ENCODE results near the gene KRT20.

KRT20 gene

DNA sequence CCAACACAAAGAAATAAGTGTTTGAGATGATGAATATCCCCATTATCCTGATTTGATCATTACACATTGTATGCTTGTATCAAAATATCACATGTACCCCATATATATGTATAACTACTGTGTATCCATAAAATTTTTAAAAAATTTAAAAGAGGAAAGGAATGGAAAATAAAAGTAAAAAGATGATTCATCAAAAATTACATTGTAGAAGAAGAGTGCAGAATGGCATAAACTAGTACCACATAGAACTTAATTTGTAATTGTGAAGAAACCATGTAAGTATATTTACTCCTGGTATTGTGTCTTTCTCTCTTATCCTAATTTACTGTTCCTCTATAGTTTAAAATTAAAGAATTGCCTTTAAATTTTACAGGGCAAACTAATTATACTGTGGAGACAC, 51.2 kb downstream of the KRT20 start:
- peaks cover 10% of the 10 kb centered on the region for H3K36me3 ChIP-seq (ENCODE audit: insufficient read depth, low read length)
- no peaks in the 10 kb centered on the region for H3K27me3 ChIP-seq (ENCODE audit: insufficient read depth, low read length)
- no peak overlapping the region for H2AFZ ChIP-seq (ENCODE audit: low read depth, low read length)
- no peak overlapping the region for H3K4me3 ChIP-seq (ENCODE audit: low read length)
- peaks cover 2% of the 10 kb centered on the region for H3K9me3 ChIP-seq (ENCODE audit: low read length)
- H3K4me1 ChIP-seq (ENCODE audit: insufficient read depth, low read length) = no peaks in the 10 kb centered on the region

GRCh38 chr17:40832840-40833239, 52.2 kb downstream of the KRT20 start:
- Histone ChIP-seq H3K4me1 (ENCODE audit: insufficient read depth, low read length) (no peaks in the 10 kb centered on the region), H2AFZ (ENCODE audit: low read depth, low read length) (no peak overlapping the region), H3K36me3 (ENCODE audit: insufficient read depth, low read length) (peaks cover 10% of the 10 kb centered on the region), H3K27me3 (ENCODE audit: insufficient read depth, low read length) (no peaks in the 10 kb centered on the region), H3K4me3 (ENCODE audit: low read length) (no peak overlapping the region), H3K9me3 (ENCODE audit: low read length) (peaks cover 2% of the 10 kb centered on the region)

- Histone ChIP-seq H2AFZ (ENCODE audit: low read depth, low read length) (no peak overlapping the region), H3K9me3 (ENCODE audit: low read length) (peaks cover 2% of the 10 kb centered on the region), H3K4me3 (ENCODE audit: low read length) (no peak overlapping the region), H3K27me3 (ENCODE audit: insufficient read depth, low read length) (no peaks in the 10 kb centered on the region), H3K36me3 (ENCODE audit: insufficient read depth, low read length) (peaks cover 6% of the 10 kb centered on the region), H3K4me1 (ENCODE audit: insufficient read depth, low read length) (no peaks in the 10 kb centered on the region)
These were observed 54.8 kb downstream of the KRT20 start for GRCh38 chr17:40830085-40830776.

GRCh38 chr17:40828454-40829044, 56.5 kb downstream of the KRT20 start:
- Histone ChIP-seq H3K27me3 (ENCODE audit: insufficient read depth, low read length) (no peaks in the 10 kb centered on the region), H3K4me3 (ENCODE audit: low read length) (no peak overlapping the region), H3K9me3 (ENCODE audit: low read length) (peaks cover 2% of the 10 kb centered on the region), H3K36me3 (ENCODE audit: insufficient read depth, low read length) (no peaks in the 10 kb centered on the region), H2AFZ (ENCODE audit: low read depth, low read length) (no peak overlapping the region), H3K4me1 (ENCODE audit: insufficient read depth, low read length) (no peaks in the 10 kb centered on the region)

GRCh38 chr17:40827746-40828453, 57.1 kb downstream of the KRT20 start:
- no peaks in the 10 kb centered on the region for H3K4me1 ChIP-seq (ENCODE audit: insufficient read depth, low read length)
- no peaks in the 10 kb centered on the region for H3K36me3 ChIP-seq (ENCODE audit: insufficient read depth, low read length)
- H3K27me3 ChIP-seq (ENCODE audit: insufficient read depth, low read length) = no peaks in the 10 kb centered on the region
- H2AFZ ChIP-seq (ENCODE audit: low read depth, low read length) = no peak overlapping the region
- no peak overlapping the region for H3K4me3 ChIP-seq (ENCODE audit: low read length)
- H3K9me3 ChIP-seq (ENCODE audit: low read length) = peaks cover 2% of the 10 kb centered on the region

Measured in neuron (in vitro differentiated cells).